Measurements from ENCODE around the gene DENND2C.

DNA sequence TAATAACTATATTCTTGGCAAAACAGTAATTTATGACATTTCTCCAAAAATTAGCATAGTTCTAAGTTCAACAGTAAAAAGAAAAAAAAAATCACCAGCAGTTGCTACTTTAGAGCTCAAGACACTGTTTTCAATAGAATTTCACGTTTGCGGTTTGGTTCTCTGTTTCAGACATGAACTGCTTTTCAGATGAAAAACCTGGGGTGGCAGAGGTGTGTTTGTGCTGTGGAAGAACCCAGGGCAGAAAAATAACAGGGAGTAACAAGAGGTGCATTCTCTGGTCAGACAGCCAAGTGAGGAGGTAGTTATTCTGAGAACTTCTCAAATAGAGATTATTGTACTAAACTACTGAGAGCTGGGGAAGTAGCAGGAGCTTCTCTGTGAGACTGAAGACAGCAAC is 37.8 kb upstream of the DENND2C start:
- TF ChIP-seq CTCF (IDR thresholded peaks at IDR 0.05; ENCODE audit: insufficient read depth, low read length) (no peak), SPI1 (IDR thresholded peaks at IDR 0.05; ENCODE audit: borderline replicate concordance, low read depth) (no peak), POLR2AphosphoS5 (IDR thresholded peaks at IDR 0.05; ENCODE audit: low read depth) (no peak)
- TF ChIP-seq, protein P1, sequence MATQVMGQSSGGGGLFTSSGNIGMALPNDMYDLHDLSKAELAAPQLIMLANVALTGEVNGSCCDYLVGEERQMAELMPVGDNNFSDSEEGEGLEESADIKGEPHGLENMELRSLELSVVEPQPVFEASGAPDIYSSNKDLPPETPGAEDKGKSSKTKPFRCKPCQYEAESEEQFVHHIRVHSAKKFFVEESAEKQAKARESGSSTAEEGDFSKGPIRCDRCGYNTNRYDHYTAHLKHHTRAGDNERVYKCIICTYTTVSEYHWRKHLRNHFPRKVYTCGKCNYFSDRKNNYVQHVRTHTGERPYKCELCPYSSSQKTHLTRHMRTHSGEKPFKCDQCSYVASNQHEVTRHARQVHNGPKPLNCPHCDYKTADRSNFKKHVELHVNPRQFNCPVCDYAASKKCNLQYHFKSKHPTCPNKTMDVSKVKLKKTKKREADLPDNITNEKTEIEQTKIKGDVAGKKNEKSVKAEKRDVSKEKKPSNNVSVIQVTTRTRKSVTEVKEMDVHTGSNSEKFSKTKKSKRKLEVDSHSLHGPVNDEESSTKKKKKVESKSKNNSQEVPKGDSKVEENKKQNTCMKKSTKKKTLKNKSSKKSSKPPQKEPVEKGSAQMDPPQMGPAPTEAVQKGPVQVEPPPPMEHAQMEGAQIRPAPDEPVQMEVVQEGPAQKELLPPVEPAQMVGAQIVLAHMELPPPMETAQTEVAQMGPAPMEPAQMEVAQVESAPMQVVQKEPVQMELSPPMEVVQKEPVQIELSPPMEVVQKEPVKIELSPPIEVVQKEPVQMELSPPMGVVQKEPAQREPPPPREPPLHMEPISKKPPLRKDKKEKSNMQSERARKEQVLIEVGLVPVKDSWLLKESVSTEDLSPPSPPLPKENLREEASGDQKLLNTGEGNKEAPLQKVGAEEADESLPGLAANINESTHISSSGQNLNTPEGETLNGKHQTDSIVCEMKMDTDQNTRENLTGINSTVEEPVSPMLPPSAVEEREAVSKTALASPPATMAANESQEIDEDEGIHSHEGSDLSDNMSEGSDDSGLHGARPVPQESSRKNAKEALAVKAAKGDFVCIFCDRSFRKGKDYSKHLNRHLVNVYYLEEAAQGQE (IDR thresholded peaks at IDR 0.05; ENCODE audit: insufficient replicate concordance, low read depth) = no peak
